Stomach smooth muscle (tissue), 2 donors: Measurements from ENCODE around the gene ACOT6.
"Not testable (repeated sequence)": the region's sequence is repeated elsewhere in the genome, so short reads cannot be mapped to it uniquely, and the experiment has no call there.

ENCODE experiments used
- H3K27ac ChIP-seq: one replicate; pipeline ENCODE4 v1.7.0; 2013; ENCODE audit warnings: mild to moderate bottlenecking, low read length, inconsistent platforms
- H3K27me3 ChIP-seq, 2 donors: one replicate each; pipeline ENCODE4 v1.7.0; 2013; ENCODE audit warnings: low read length in 2 of 2; ENCODE audit not compliant: insufficient read depth in 2 of 2, control insufficient read depth in 1 of 2
- H3K36me3 ChIP-seq, 2 donors: one replicate each; pipeline ENCODE4 v1.7.0; 2013; ENCODE audit warnings: low read length in 2 of 2; ENCODE audit not compliant: control insufficient read depth in 2 of 2, insufficient read depth in 2 of 2
- H3K4me1 ChIP-seq: one replicate; pipeline ENCODE4 v1.7.0; 2013; ENCODE audit warnings: low read length; ENCODE audit not compliant: control insufficient read depth, insufficient read depth
- H3K4me3 ChIP-seq, 2 donors: one replicate each; pipeline ENCODE4 v1.7.0; 2013; ENCODE audit warnings: low read length in 2 of 2
- H3K9ac ChIP-seq, 2 donors: one replicate each; pipeline ENCODE4 v1.7.0; 2013; ENCODE audit warnings: low read length in 2 of 2, mild to moderate bottlenecking in 1 of 2
- H3K9me3 ChIP-seq, 2 donors: one replicate each; pipeline ENCODE4 v1.7.0; 2013; ENCODE audit warnings: low read length in 2 of 2; ENCODE audit not compliant: control insufficient read depth in 2 of 2
- donor health status: healthy.
- donor health status: Pancreatic carcinoma.

Gene ACOT6

GRCh38 chr14:73612339-73613045 is at the start of gene ACOT6:
ACOT6 (plus strand) TSS chr14:73612517; CDS start chr14:73612572, 55 bp downstream.
- Histone ChIP-seq H3K4me3 (peak within 1 kb of the TSS; percentile 78), H3K9me3 (no peaks in the 10 kb centered on the region), H3K36me3 (no peaks in the 10 kb centered on the region), H3K4me1 (peaks cover 4% of the 10 kb centered on the region), H3K9ac (peak within 1 kb of the TSS; percentile 58 to 70), H3K27ac (peak within 1 kb of the TSS; percentile 66), H3K27me3 (no peaks in the 10 kb centered on the region)

GRCh38 chr14:73562696-73563095 is 49.6 kb upstream of the ACOT6 start:
- not testable (repeated sequence) for H3K9ac ChIP-seq, H3K27ac ChIP-seq, H3K27me3 ChIP-seq, H3K36me3 ChIP-seq, H3K4me1 ChIP-seq, H3K4me3 ChIP-seq, H3K9me3 ChIP-seq

GRCh38 chr14:73566431-73566830 is 45.9 kb upstream of the ACOT6 start:
- H3K9ac ChIP-seq, H3K27me3 ChIP-seq, H3K9me3 ChIP-seq, H3K4me3 ChIP-seq, H3K36me3 ChIP-seq, H3K27ac ChIP-seq: not testable (repeated sequence)
- peaks cover 12% of the 10 kb centered on the region for H3K4me1 ChIP-seq

- Histone ChIP-seq H3K27ac (peak overlapping the region; percentile 99), H3K4me1 (peaks cover 12% of the 10 kb centered on the region), H3K4me3 (peak overlapping the region; percentile 15 to 74)
- not testable (repeated sequence) for H3K9me3 ChIP-seq, H3K27me3 ChIP-seq, H3K36me3 ChIP-seq, H3K9ac ChIP-seq
These were observed 45.4 kb upstream of the ACOT6 start for GRCh38 chr14:73566935-73567334.

GRCh38 chr14:73567358-73567757 is 45.0 kb upstream of the ACOT6 start:
- no peaks in the 10 kb centered on the region for H3K9me3 ChIP-seq
- peak overlapping the region; percentile 88 to 95 for H3K9ac ChIP-seq
- peaks cover 12% of the 10 kb centered on the region for H3K4me1 ChIP-seq
- H3K27me3 ChIP-seq = no peaks in the 10 kb centered on the region
- H3K4me3 ChIP-seq = peak overlapping the region; percentile 74 to 85
- no peaks in the 10 kb centered on the region for H3K36me3 ChIP-seq
- H3K27ac ChIP-seq = peak overlapping the region; percentile 99

- H3K9ac ChIP-seq = peak overlapping the region; percentile 88 to 95
- no peaks in the 10 kb centered on the region for H3K9me3 ChIP-seq
- H3K27me3 ChIP-seq = no peaks in the 10 kb centered on the region
- peaks cover 16% of the 10 kb centered on the region for H3K4me1 ChIP-seq
- peak overlapping the region; percentile 99 for H3K27ac ChIP-seq
- H3K36me3 ChIP-seq = no peaks in the 10 kb centered on the region
- H3K4me3 ChIP-seq = peak overlapping the region; percentile 74 to 85
These were observed 44.1 kb upstream of the ACOT6 start for GRCh38 chr14:73567951-73568885.

- Histone ChIP-seq H3K27ac (peak overlapping the region; percentile 99), H3K4me1 (peaks cover 16% of the 10 kb centered on the region)
- not testable (repeated sequence) for H3K9me3 ChIP-seq
These were observed 43.5 kb upstream of the ACOT6 start for GRCh38 chr14:73568886-73569184.

GRCh38 chr14:73569185-73569958 is 42.9 kb upstream of the ACOT6 start, which contains the start of gene ACOT2:
ACOT2 (plus strand) TSS chr14:73569213; CDS start chr14:73569241, 28 bp downstream.
- peaks cover 16% of the 10 kb centered on the region for H3K4me1 ChIP-seq
- H3K9ac ChIP-seq = peak within 1 kb of the TSS; percentile 88 to 95

More at GRCh38 chr14:73568886-73569184, 43.5 kb upstream of the ACOT6 start:
- H3K27me3 ChIP-seq, H3K36me3 ChIP-seq: not testable (repeated sequence)
- peak overlapping the region; percentile 88 to 95 for H3K9ac ChIP-seq
- peak overlapping the region; percentile 74 to 85 for H3K4me3 ChIP-seq

GRCh38 chr14:73570913-73571312 is 41.4 kb upstream of the ACOT6 start:
- Histone ChIP-seq H3K4me3 (peak overlapping the region; percentile 27 to 64), H3K4me1 (peaks cover 16% of the 10 kb centered on the region)
- not testable (repeated sequence) for H3K27me3 ChIP-seq, H3K36me3 ChIP-seq, H3K27ac ChIP-seq, H3K9ac ChIP-seq, H3K9me3 ChIP-seq

More at GRCh38 chr14:73569185-73569958, 42.9 kb upstream of the ACOT6 start, which contains the start of gene ACOT2:
- H3K27ac ChIP-seq = peak within 1 kb of the TSS; percentile 99
- not testable (repeated sequence) for H3K27me3 ChIP-seq, H3K9me3 ChIP-seq, H3K36me3 ChIP-seq
- peak within 1 kb of the TSS; percentile 74 to 85 for H3K4me3 ChIP-seq

GRCh38 chr14:73573034-73573433 is 39.3 kb upstream of the ACOT6 start:
- not testable (repeated sequence) for H3K36me3 ChIP-seq, H3K27me3 ChIP-seq, H3K9me3 ChIP-seq, H3K9ac ChIP-seq, H3K4me1 ChIP-seq, H3K27ac ChIP-seq, H3K4me3 ChIP-seq
